GM21515 (cell line): ENCODE measurements around the gene AK3.

Source experiments
- ATAC-seq: cut with Tn5 transposase; IDR thresholded peaks from one replicate; pipeline ENCODE4 v1.9.1; 2021; ENCODE audit not compliant: unreplicated experiment

AK3 gene

GRCh38 chr9:4750023-4750673, 9.1 kb upstream of the AK3 start:
- no peak for ATAC-seq

DNA sequence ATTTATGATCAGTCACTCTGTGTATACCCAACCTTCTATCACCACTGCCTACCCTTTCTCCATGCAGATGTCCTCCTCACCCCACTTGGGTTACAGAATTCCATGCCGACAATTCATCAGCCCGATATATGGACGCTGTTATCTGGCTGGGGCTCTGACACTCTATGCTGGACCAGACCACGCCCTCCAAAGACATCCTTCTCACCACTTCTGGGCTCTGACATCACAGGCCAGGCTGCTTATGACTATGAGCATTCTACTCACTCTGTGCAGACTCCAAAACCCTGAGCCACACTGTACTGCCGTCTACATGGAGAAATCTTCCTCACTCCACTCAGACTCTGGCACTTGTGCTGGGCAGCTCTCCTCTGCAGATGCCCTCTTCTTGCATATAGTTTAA, 7.6 kb upstream of the AK3 start:
- no peak for ATAC-seq

GRCh38 chr9:4746278-4747030, 5.5 kb upstream of the AK3 start:
- no peak for ATAC-seq

DNA sequence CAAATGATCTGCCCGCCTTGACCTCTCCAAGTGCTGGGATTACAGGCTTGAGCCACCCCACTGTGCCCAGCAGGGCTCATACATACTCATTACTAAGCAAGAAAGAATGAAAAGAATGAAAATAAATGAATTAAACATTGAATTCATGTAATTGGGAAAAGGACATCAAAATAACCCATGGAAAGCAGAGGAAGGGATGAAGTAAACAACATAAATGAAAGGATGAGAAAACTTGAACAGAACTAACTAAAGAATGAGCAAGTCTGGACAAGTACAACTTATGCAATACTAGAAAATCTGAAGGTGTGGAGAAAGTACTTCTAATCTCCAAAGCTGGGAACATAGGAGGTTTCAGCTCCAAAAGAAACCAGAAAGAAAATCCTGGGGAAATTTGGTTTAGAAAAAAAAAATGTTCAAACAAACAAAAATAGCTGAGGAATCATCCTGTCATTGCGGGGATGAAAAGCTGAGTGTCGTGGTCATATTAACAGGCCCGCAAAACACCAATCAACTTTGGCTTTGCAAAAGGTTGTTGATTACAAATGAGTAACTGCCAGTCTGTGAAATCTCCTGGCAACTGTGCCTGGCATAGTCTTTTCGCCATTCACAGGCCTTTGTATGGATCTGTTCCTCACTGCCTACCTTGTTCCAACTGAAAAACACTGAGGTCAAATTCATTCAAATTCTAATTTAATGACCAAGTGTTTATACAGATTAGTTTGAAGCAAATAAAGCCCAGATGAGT, 2.3 kb upstream of the AK3 start:
- ATAC-seq, result no peak

GRCh38 chr9:4742246-4742645, 1.2 kb upstream of the AK3 start:
- ATAC-seq, result no peak

DNA sequence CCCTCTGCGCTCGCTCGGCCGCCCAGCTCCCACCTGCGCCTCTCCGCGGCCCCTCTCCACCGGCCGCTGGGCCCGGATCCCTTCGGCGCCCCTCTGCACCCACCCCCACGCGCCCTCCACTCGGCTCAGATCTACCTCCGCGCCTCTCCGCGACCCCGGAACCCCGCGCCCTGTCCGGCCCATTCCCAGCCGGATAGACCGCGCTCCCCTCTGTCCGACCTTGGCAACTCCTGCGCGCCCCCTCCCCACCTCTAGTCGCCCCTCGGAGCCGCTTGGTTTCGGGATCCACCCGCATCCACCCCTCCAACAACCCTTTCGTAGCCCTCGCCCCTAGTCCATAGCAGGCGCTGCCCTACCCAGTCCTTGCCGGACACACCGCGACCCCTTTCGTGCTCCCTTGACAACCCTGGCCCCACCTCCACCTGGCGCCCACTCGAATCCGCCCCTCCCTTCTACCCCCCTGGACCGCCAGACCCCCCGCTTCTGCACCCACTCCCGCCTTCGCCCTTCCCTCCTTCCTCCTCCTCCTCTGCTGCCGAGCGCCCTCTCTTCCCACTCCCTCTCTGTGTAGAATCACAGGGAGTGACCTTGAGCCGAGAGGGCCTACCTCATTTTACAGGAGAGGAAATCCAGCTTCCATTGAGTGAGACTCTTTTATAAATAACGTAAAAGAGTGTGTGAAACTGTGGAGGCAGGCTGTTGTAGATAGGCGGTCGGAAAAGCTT, 525 bp upstream of the AK3 start:
- ATAC-seq, result peak; percentile 7

DNA sequence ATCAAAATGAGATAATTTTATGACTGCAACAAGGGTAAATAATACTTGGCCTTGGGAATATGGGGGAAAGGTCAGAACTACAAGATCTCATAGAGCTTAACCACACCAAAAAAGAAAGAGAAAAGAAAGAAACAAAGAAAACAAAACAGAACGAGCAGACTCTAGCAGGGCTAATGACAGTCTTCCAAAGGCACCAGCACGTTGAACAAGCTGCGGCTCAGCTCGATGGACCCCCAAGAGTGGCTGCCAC, 689 bp downstream of the AK3 start:
- no peak for ATAC-seq

DNA sequence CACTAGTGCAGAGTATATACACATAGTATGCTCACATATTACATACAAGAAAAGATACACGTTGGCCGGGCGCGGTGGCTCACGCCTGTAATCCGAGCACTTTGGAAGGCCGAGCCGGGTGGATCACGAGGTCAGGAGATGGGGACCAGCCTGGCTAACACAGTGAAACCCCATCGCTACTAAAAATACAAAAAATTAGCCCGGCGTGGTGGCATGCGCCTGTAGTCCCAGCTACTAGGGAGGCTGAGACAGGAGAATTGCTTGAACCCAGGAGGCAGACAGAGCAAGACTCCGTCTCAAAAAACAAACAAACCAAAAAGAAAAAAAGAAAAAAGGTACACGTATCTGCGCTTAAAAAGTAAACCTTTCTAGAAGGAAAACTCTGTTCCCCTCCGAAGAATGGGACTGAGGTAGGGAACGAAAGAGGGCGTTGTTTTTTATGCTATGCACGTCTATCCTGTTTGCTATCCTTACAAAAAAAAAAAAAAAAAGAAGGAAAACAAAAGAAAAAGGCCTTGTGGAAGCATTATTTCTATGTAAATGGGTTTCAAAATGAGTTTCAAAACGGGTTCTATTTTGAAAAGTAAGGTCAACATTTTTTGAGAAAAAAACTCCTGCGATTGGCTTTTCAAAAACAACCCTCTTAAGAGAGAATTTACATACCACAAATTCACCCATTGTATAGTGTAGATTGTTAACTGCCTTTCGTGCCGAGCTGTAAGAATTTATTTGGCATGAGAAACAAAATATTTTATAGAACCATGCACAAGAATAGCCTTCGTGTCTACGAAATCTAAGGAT, 1.2 kb downstream of the AK3 start:
- ATAC-seq, result no peak

- no peak for ATAC-seq
These were observed 2.0 kb downstream of the AK3 start for GRCh38 chr9:4738866-4739586.

GRCh38 chr9:4734150-4734549, 6.9 kb downstream of the AK3 start:
- no peak for ATAC-seq

GRCh38 chr9:4732890-4733289, 8.1 kb downstream of the AK3 start:
- ATAC-seq, result no peak

DNA sequence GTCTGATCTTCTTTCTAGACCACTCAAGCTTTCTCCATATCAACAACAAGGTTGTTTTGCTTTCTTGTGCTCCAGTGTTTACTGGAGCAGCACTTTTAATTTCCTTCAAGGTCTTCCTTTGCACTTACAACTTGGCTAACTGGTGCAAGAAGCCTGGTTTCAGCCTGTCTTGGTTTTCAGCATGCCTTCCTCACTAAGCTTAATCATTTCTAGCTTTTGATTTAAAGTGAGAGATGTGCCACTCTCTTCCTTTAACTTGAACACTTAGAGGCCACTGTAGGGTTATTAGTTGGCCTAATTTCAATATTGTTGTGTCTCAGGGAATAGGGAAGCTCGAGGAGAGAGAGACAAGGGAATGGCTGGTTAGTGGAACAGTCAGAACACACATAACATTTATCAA, 13.4 kb downstream of the AK3 start:
- no peak for ATAC-seq

GRCh38 chr9:4725706-4726442, 15.1 kb downstream of the AK3 start:
- no peak for ATAC-seq

- ATAC-seq, result no peak
These were observed 19.3 kb downstream of the AK3 start for GRCh38 chr9:4721736-4722135.

DNA sequence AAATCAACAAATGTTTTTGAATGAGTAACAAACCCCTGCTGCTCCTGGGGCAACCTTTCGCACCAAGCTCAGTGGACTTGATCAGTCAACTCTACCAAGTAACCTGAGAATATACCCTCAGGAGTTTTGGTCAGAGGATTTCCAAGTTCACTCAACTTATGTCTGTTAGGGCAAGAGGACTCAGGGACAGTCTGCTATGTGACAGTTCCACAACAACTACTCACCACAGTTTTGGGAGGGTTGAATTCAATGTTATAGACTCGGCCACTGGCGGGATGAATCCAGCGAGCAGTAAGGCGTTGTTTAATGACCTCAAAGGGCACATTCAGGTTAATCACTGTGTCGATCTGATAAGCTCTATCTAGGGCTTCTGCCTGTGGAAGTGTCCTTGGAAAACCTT, 22.1 kb downstream of the AK3 start:
- no peak for ATAC-seq

DNA sequence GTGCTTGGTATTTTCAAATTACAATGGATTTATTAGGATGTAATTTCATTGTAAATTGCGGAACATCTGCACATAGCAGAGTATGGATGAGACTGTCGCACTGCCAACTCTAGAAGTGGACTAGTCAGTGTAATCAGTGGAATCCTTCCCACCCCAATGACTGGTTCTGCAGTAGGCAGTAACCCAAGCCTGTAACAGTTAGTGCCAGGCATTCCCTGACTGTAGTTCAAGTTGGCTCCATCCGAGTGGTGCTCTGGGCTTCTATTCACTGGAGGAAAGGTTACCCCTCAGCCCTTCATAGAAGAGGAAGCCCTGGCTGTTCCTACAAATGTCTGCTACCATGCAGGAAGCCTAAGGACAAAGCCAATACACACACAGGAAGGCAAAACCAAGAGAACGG, 23.2 kb downstream of the AK3 start:
- no peak for ATAC-seq

DNA sequence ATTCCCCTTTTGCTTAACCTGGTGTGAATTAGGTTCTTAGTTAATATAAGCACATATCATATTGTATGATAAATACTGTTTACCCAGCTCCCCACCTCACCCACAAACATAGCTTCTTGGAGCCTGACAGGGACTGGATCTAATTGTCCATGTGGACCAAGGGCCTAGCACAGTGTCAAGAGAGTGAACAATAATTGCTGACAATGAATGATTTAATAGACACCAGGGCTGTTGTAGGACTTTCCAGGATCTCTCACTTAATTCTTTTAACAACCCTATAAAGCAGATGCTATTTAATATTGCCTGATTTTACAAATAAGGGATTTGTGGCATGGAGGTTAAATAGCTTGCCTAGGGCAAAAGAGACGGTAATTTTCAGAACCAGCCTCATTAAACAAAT, 24.8 kb downstream of the AK3 start:
- no peak for ATAC-seq

DNA sequence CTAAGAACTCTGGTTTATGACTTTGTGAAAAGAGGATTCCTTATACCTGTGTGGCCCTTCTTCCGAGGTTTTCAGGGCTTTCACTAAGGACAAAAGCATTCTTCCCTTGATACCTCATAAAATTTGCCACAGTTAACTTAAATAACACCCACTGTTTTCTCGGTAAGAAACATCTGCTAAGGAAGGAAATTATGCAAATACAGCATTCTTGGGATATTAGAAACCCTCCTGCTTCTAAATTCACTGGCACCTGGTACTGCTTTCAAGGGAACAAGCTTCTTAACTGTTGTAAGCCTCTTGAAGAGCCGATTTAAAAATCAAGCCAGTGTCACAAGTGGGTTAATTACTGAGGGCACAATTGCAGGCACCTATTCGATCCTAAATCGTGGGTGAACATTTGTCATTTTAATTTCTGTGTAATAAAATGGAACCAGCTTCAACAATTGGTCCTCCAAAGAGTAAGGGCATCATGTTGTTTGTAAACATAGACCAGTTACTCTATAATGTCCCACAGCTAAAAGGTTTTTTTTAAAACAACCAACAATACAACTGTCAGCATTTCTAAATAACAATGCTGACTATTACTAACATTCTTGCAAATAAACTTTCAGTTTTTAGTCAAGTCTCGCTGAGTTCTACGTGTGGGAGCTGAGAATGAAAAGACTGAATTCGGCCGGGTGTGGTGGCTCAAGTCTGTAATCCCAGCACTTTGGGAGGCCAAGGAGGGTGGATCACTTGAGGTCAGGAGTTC, 26.6 kb downstream of the AK3 start:
- ATAC-seq, result no peak

- no peak for ATAC-seq
These were observed 27.2 kb downstream of the AK3 start for GRCh38 chr9:4713849-4714248.
